ENCODE results near the gene GPC6.
"Not testable (repeated sequence)": the region's sequence is repeated elsewhere in the genome, so short reads cannot be mapped to it uniquely, and the experiment has no call there.

Gene GPC6

DNA sequence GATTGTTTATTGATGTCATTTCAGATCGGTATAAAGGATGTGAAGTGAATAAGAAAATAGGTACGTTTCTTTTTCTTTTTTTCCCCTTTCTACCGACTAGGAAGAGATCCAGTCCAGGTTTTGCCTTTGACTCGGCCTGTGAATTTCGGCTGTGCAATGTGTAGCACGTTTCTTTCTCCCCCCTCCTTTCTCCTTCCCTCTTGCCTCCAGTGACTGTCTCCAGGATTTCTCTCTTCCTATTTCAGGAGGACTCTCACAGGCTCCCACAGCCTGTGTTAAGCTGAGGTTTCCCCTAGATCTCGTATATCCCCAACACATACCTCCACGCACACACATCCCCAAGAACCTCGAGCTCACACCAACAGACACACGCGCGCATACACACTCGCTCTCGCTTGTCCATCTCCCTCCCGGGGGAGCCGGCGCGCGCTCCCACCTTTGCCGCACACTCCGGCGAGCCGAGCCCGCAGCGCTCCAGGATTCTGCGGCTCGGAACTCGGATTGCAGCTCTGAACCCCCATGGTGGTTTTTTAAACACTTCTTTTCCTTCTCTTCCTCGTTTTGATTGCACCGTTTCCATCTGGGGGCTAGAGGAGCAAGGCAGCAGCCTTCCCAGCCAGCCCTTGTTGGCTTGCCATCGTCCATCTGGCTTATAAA is at the start of gene GPC6:
Gene GPC6, plus strand, starts transcription at position 185 of the 657 bp plus-strand sequence.
- DNase-seq = peak; percentile 93 to 98 (median 98)

DNA sequence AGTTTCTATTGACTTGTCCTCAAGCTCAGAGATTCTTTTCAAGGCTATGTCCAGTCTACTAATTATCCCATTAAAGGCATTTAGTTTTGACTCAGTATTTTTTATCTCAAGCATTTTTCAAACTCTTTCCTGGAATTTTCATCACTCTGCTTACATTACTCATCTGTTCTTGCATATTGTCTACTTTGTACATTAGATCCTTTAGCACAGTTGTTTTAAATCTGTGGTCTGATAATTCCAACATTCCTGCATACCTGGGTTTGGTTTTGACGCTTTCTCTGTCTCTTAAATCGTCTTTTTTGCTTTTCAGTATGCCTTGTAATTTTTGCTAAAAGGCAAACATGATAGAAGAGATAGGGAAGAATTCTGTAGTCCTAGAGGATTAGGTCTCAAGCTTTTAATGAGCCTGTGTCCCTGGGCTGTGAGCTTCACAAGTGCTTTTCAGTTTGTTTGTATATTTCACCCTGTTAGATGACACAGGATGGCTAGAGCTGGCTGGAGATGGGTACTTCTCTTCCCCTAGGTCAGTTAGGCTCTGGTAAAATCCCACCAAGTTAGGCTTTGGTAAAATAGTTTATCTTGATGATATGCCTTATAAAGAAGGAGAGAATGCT is 46.1 kb upstream of the GPC6 start:
- no peak for DNase-seq

DNA sequence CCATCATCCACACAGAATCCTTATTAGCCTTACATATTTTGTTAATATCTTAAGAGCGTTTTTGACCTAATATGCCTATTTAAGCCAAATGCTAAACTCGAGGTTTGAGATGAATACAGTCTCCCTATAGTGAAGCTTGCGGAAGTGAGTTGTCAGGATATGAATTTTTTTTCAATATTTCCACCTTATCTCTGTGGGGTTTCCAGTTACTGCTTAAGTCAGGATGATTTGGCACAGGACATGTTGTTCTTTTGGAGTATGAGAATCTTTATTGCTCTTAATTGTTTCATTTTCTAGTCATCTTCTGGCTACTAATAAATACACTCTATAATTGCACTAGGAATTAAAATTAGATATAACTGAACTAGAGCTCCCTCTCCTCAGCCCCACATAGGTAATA is 44.2 kb upstream of the GPC6 start:
- no peak for DNase-seq

DNA sequence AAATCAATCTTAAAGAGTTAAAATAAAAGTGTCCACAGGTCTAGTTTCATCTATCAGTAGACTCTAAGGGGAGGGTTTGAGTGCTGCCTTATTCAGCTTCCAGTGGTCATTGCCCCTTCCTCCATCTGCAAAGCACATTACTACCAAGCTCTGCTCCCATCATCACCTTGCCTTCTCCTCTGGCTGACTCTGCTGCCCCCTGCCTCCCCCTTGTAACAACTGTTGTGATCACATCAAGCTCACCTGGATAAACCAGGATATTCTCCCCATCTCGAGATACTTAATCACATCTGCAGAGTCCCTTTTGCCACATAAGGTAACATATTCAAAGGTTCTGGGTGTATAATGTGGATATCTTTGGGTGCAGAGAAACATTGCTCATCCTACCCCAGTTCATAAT is 43.3 kb upstream of the GPC6 start:
- DNase-seq = peak in 2 of 3 experiments; percentile 19 to 26

DNA sequence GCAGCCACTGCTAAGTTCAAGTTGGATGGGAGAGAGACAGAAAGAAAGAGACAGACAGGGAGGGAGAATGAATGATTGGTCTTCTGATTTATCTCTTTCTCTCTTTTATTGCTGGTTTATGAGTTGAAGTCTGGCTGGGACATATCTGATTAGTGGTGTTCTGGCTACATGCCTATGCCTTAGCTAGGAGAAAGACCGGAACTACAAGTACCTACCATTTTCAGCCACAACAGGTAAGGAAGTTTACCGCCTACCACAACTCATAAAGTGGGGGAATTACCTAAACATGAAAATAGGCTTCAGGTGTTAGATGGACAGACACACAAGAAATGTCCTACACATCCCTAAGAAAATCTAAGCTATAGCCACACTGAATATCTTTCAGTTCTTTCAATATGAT is 36.6 kb upstream of the GPC6 start:
- no peak for DNase-seq

DNA sequence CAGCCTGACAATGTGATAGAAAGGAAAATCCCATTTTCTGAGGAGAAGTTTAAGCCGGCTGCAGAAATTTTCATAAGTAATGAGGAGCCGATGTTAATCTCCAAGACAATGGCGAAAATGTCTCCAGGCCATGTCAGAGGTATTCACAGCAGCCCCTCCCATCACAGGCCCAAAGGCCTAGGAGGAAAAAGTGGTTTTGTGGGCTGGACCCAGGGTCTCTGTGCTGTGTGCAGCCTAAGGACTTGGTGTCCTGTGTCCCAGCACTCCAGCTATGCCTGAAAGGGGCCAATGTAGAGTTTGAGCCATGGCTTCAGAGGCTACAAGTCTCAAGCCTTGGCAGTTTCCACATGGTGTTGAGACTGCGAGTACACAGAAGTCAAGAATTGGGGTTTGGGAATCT is 32.9 kb upstream of the GPC6 start:
- DNase-seq = no peak

DNA sequence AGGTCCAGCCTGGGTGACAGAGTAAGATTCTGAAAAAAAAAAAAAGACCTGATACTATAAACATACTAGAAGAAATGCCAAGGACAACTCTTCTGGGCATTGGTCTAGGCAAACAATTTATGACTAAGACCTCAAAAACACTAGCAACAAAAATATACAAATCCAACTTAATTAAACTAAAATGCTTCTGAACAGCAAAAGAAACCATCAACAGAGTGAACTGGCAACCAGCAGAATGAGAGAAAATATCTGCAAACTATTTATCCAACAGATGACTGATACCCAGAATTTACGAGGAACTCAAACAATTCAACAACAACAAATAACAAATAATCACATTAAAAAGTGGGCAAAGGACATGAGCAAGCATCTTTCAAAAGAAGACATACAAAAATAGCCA is 26.8 kb upstream of the GPC6 start:
- DNase-seq = no peak

DNA sequence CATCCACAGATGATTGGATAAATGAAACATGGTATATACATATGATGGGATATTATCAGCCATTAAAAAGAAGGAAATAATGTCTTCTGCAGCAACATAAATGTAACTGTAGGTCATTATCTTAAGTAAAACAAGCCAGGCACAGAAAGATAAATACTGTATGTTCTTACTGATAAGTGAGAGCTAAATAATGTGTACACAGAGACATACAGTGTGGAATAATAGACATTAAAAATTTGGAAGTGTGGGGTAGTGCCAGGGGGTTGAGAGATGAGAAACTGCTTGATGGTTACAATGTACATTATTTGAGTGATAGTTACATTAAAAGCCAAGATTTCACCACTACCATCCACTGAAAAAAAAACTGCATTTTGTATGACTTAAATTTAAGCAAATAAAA is 26.0 kb upstream of the GPC6 start:
- DNase-seq = no peak

DNA sequence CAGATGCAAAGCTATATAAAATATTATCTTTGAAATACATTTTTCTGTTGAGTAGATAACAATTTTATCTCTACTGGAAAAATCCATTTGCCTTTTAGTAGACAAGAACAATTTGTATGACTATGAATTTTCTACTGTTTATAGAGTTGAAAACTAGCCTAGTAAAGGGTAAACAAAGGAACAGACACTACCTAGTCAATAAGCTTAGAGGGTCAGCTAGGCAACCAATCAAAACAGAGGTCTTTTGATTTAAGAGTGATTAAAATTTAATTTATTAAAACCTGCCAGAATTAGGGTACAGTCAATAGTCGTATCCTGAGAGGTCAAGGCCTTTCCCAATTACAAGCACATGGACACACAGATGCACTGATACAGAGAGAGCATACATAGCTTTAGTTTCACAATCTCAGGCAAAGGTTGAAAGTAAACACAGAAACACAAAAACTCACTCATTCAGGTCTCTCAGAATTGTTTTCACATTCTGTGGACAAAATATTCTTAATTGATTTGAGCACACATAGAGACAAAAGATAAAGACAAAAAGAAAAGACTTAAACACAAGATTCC is 24.5 kb upstream of the GPC6 start:
- DNase-seq = no peak

DNA sequence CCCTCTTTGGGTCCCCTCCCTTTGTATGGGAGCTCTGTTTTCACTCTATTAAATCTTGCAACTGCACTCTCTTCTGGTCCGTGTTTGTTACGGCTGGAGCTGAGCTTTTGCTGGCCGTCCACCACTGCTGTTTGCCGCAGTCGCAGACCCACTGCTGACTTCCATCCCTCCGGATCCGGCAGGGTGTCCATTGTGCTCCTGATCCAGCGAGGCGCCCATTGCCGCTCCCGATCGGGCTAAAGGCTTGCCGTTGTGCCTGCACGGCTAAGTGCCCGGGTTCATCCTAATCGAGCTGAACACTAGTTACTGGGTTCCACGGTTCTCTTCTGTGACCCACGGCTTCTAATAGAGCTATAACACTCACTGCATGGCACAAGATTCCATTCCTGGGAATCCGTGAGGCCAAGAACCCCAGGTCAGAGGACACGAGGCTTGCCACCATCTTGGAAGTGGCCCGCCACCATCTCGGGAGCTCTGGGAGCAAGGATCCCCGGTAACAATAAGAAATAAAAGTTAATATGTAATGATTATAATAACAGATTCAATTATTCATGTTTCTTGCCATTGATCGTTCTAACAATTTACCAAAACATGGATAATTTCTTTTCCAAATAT is 19.7 kb upstream of the GPC6 start:
- not testable (repeated sequence) for DNase-seq

DNA sequence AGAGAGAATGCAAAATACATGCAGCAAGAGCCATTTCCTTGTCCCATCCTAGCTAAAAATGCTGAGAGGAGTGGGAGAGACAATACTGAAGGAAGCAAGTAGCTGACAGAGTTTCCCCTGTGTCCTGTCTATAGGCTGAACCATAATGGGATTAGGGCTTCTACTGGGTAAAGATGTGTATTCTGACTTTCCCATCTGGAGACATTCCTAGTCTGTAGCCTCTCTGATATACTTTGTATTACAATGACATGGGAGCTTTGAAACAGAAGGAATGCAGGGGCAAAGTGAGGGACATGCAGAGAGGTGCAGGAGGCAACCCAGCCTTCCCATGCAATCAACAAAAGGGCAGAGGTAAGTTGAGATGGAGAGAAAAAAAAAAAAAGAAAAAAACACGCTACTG is 10.5 kb upstream of the GPC6 start:
- DNase-seq = no peak

DNA sequence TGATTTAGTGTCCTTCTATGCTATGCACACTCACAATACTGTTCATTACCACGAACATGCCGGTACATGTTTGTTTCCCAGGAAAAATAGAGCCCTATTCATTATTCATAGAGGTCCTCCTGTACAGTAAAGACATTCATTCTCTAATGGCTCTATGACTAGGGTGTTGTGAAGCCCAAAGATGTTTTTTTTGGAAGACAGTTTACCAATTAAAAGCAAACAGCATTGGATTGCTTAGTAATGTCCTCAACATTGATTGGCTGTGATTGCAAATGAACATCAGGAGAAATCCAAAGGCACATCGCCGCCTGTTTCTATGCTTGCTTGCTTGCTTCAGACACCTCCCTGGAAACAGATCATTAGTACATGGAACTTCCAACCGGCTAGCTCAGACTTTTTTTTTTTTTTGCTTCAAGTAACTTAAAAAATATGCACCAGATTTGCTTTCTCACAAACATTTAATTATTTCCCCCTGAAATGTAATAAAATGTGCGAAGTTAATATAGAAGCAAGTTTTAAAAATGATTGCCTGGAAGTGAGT is 8.8 kb upstream of the GPC6 start:
- DNase-seq = peak in 2 of 3 experiments; percentile 55 to 56

DNA sequence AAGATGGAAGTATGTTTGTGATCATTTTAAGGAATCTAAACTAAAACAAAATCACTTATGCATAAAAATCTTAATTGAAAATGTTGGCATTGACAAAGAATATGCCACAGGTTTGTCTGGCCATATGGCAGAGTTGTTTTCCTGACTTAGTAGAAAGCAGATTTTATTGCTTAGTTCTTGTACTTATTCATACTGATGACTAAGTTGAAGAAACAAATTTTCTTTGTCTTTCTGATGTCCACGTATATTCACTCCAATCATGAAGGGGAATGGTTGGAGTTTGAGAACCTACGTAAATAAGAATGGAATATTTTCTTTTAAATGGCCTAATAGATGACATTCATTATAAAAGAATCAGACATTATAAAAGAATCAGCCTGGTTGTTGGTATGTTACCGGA is 8.0 kb upstream of the GPC6 start:
- DNase-seq = no peak

DNA sequence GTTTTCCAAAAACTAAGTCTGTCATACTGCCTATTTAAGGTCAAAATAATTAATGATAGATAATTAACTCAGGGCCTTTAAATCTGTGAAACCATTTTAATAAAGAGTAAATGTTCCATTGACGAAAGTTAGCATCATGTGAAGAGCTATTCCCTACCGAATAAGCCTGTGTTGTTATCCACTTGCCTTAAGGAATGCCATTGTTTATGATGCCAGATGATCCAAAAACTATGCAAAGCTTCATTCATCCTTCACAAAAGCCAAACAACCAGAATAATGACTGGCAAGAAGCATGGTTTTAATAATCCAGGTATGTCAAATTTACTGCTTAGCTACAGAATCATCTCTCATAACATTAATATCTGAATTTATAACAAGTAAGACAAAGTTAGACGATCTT is 6.5 kb upstream of the GPC6 start:
- no peak for DNase-seq

DNA sequence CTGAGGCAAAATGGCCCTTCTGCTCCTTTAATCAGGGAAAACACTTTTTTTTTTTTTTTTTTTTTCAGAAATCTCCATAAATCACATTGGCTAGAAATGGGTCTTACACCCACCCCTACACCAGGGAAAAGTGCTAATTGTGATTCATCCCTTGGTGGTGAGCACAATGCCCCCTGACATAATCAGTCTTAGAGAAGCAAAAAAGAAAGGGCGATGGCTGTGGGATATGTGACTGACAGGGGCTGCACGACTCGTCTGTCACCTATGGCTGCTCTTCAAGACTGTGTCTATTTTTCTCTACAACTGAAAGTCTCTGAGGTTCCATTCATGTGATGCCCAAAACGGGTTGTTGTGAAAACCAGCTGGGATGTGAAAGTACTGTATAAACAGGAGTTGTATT is 3.6 kb upstream of the GPC6 start:
- DNase-seq = no peak

DNA sequence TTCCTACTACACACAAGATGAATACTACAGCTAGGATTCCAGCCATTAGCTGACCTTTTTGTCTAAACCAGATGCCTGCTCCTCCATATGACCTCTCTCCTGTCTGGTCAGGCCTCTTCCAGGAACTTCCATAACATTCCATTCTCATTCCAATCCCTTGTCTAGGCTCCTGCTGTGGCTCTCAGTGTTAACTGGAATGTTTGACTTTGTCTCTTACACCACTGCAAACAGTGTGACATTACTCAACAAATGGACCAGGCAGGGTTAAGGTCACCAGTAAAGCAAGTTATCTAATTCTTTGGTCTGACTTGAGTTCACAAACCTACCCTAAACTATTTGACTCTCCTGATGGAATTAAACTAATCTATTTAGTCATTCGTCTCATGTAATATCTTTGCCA is 2.1 kb upstream of the GPC6 start:
- no peak for DNase-seq

DNA sequence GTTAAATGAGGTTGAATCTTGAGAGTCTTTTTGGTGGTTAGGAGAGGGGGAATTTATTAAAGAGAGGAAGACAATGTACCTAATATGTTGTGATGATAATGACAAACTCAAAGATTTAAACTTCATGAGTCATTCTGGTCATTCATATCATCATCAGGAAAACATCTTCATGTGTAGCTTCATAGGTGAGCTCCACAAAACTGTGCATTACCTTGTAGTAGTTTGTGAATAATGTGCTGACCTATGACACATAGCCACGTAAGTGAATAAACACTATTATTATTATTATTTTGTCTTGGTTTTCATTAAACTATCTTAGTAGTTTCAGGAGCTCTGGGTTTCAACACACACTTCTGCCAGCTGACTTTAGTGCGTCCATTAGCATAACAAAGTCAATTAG is 997 bp upstream of the GPC6 start:
- DNase-seq = no peak

DNA sequence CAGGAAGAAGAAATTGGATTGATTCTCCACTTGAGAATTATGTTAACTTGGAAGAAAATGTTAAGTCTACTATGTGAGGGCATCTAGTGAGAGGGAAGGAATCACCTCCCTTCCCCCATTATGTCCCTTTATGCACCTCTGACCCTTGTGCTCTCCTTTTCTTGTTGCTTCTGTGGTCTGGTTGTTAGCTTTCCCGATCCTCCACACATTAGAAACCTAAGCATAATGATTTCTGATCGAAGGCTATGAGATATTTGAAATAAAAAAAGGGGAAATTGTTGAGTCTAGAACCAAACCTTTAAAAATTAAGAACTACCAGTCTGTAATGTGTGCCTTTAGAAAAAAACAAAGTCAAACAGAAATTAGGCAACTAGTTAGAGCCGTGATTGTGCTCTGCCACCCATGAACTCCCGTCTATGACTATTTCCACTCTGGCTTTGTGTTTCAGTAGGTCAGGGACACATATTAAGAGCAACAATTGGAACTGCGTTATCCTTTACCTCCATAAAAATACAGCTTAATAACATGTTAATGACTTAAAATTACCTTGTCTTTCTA is 463 bp upstream of the GPC6 start:
- no peak for DNase-seq

DNA sequence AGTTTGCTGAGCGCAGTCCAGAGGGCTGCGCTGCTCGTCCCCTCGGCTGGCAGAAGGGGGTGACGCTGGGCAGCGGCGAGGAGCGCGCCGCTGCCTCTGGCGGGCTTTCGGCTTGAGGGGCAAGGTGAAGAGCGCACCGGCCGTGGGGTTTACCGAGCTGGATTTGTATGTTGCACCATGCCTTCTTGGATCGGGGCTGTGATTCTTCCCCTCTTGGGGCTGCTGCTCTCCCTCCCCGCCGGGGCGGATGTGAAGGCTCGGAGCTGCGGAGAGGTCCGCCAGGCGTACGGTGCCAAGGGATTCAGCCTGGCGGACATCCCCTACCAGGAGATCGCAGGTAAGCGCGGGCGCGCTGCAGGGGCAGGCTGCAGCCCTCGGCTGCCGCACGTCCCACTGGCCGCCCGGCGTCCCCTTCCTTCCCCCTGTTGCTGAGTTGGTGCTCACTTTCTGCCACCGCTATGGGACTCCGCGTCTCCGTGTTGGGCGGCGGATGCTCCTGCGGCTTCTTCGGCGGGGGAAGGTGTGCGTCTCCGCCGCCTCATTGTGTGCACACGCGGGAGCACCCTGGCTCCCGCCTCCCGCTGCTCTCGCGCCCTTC is 772 bp downstream of the GPC6 start:
- peak; percentile 83 to 99 (median 98) for DNase-seq

DNA sequence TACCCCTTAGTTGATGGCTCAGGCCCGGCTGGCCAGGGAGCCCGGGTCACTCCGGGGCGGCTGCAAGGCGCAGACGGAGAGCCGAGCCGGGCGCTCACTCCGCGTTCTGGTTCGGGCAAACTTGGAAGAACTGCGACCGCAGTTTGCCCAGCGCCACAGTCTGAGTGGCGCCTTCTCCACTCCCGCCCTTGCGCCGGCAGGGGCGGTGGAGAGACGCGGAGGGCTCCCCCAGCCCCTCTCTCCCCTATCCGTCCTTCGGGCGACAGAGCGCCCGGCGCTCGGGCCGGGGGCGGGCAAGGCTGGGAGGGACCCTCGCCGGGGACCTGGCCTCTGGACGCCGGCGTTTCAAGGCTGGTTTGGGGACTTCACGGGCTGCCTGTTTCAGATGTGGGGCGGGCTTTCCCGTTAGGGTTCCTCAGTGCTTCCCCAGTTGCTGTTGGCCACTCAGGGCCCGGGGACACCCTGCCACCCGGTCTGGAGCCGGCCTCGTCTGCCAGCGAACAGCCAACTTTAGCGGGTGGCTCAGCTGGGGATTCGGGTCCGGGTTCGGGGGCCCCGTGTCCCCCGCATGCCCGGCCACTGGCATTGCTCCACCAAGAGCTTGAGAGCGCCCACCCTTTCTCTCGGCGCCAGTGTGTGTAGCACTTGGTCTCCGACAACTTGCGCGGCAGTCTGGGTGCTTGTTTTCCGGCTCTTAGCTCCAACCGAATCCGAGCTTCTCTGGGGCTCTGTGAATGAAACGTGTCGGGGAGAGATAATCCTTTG is 1.5 kb downstream of the GPC6 start:
- DNase-seq = peak; percentile 94 to 99 (median 97)

DNA sequence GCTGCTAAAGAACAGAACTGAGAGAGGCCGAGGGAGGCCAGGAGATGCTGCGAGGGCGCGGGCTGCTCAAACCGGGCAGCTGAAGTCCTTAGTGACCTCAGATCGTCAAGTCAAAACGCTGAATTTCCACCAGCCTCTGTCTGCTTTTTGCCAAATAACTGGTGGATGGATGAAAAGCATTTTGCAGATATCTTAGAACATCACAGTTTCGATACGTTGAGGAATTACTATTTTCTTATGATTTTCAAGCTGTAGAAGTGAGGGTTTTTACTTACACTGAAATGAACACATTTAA is 2.0 kb downstream of the GPC6 start:
- no peak for DNase-seq

DNA sequence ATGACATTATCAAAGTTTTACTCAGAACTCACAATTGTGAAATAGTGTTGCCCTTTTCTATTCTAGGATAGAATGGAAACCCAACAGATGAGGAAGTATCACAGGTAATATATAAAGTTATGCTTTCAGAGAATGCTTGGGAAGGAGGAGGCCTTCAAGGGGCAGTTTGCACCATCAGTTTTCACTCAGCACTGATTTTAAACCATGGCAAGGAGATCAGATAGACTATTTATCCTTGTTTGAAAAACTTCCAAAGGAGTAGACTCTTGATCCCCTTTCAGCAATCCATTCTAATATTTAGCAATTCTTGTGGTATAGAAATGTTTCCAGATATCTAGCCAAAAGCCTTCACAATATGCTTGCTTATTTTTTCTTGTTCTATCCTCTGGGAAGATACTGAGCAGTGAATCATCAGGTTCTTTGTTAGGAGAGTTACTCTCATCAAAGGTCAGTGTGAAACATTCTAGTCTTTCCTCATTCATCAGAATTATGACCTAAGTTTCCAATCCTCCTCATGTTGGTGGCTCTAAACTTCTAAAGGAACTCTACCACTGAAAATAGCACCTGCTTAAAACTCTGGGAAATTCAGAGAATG is 3.8 kb downstream of the GPC6 start:
- no peak for DNase-seq
